Left ventricle myocardium inferior (tissue), 1 donor: ENCODE results near the gene SLC27A2. TPM values are rescaled to one million over a fixed set of nuclear protein-coding genes. Genes with fewer than 3 reads are reported as not detected.

Source experiments
- DNase-seq: peaks from one replicate; pipeline ENCODE4 v3.0.0-alpha.2; 2020
- H3K27ac ChIP-seq: fragments of 200-600 bp; replicated peaks from 2 replicates; pipeline ENCODE4 v1.8.0; 2021
- H3K27me3 ChIP-seq: fragments of 200-600 bp; 2 replicates; pipeline ENCODE4 v1.8.0; 2021; ENCODE audit warnings: low read depth
- H3K36me3 ChIP-seq: fragments of 200-600 bp; 2 replicates; pipeline ENCODE4 v1.8.0; 2021
- H3K4me1 ChIP-seq: fragments of 200-600 bp; 2 replicates; pipeline ENCODE4 v1.8.0; 2021
- H3K4me3 ChIP-seq: fragments of 200-600 bp; 2 replicates; pipeline ENCODE4 v1.8.0; 2021; ENCODE audit warnings: mild to moderate bottlenecking, moderate library complexity
- H3K9me3 ChIP-seq: fragments of 200-600 bp; replicated peaks from 2 replicates; pipeline ENCODE4 v1.8.0; 2021
- intact Hi-C: fragments of 100-400 bp; cut with micrococcal nuclease; formaldehyde crosslinking; loops from one replicate; pipeline ENCODE4 v1.11.0; 2022
- total RNA-seq: library from RNA; stranded (reverse); fragmentation: NEBNext Ultra II Directional; extraction: Animal tissue kit (Norgen Biotek cat#: 25700); gene quantifications from one replicate; pipeline ENCODE4 v1.2.1, GENCODE V29; 2021
- TF ChIP-seq, protein P1 (sequence below): fragments of 200-600 bp; IDR thresholded peaks from 2 replicates; pipeline ENCODE4 v1.8.0; 2021; ENCODE audit warnings: antibody characterized with exemption, mild to moderate bottlenecking, borderline replicate concordance
- donor health status: DM: no; HTN: yes; CAD: no; lungs with severe emphysema.

The SLC27A2 gene
- total RNA-seq, 1 donor from 2014 or later, result not detected

DNA sequence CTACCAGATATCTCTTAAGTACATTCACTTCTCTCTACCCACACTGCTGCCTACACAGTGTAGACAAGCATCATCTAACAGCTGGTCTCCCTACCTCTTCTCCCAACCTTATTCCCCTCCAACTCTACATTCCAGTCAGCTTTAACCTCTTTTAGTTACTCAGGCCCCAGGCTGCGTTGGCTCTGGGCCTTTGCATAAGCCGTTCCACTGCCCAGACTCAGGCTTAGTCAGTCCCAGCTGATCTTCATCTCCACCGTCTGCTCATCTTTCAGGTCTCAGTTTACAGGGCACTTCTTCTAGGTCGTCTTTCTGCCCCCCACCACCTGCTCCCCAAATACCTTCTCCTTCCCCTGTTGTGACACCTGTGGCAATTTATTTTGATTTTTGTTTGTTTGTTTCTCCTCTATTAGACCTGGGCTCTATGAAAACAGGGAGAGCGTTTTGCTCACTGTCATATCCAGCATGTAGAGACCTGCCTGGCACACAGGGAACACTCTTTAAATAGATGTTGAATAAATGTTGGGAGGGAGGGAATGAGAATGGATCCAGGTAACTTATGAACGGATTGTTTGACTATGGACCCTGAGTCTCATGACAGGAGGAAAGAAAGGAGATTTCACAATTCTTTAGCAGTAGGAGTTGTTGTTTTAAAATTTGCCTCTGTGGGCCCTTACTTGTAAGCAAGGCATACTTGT, 11.1 kb downstream of the SLC27A2 start:
- H3K27ac ChIP-seq, result no peak overlapping the region
- intact Hi-C loops, result no loop called here
- H3K4me3 ChIP-seq, result no peak overlapping the region
- H3K9me3 ChIP-seq, result no peaks in the 10 kb centered on the region
- H3K36me3 ChIP-seq, result no peaks in the 10 kb centered on the region
- H3K4me1 ChIP-seq, result no peaks in the 10 kb centered on the region
- H3K27me3 ChIP-seq, result peaks cover 8% of the 10 kb centered on the region
- TF ChIP-seq, protein P1, sequence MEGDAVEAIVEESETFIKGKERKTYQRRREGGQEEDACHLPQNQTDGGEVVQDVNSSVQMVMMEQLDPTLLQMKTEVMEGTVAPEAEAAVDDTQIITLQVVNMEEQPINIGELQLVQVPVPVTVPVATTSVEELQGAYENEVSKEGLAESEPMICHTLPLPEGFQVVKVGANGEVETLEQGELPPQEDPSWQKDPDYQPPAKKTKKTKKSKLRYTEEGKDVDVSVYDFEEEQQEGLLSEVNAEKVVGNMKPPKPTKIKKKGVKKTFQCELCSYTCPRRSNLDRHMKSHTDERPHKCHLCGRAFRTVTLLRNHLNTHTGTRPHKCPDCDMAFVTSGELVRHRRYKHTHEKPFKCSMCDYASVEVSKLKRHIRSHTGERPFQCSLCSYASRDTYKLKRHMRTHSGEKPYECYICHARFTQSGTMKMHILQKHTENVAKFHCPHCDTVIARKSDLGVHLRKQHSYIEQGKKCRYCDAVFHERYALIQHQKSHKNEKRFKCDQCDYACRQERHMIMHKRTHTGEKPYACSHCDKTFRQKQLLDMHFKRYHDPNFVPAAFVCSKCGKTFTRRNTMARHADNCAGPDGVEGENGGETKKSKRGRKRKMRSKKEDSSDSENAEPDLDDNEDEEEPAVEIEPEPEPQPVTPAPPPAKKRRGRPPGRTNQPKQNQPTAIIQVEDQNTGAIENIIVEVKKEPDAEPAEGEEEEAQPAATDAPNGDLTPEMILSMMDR, result no peak
- DNase-seq, result no peak

DNA sequence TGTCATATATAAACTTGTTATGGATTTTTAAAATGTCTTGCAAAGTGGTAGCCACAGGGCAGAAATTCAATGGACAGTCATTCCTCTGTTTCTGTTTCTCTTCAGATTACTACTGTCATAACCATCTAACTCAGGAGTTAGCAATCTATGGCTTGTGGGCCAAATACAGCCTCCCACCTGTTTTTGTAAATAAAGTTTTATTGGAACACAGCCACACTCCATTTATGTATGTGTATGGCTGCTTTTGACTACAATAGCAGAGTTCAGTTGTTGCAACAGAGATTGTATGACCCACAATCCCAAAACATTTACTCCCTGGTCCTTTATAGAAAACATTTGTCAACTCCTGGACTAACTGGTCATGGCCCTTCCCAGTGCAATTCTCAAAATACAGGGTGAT, 20.0 kb downstream of the SLC27A2 start:
- DNase-seq, result no peak
- Histone ChIP-seq H3K27ac (no peak overlapping the region), H3K4me1 (no peaks in the 10 kb centered on the region), H3K9me3 (no peaks in the 10 kb centered on the region), H3K36me3 (no peaks in the 10 kb centered on the region), H3K4me3 (no peak overlapping the region), H3K27me3 (no peaks in the 10 kb centered on the region)
- TF ChIP-seq, protein P1, result no peak
- intact Hi-C loops, result no loop called here

DNA sequence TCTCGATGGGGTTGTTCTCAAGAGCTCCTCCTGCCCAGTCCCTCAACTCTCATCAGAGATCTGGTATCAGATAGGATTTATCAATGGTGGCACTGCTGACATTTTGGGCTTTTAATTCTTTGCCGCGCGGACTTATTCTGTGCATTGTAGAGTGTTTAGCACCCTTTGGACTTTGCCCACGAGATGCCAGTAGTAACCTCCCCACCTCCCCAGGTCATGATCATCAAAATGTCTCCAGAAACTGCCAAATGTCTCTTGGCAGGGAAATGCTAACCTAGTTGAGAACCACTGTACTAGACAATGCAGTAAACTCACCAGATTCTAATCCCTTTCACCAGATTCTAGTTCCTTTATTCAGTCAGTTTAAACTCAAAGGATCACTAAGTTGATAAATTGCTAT, 24.0 kb downstream of the SLC27A2 start:
- DNase-seq, result no peak
- intact Hi-C loops, result no loop called here
- no peaks in the 10 kb centered on the region for H3K4me1 ChIP-seq
- TF ChIP-seq, protein P1, result no peak
- H3K9me3 ChIP-seq, result no peaks in the 10 kb centered on the region
- H3K36me3 ChIP-seq, result no peaks in the 10 kb centered on the region
- peaks cover 15% of the 10 kb centered on the region for H3K27me3 ChIP-seq
- no peak overlapping the region for H3K4me3 ChIP-seq
- H3K27ac ChIP-seq, result no peak overlapping the region

DNA sequence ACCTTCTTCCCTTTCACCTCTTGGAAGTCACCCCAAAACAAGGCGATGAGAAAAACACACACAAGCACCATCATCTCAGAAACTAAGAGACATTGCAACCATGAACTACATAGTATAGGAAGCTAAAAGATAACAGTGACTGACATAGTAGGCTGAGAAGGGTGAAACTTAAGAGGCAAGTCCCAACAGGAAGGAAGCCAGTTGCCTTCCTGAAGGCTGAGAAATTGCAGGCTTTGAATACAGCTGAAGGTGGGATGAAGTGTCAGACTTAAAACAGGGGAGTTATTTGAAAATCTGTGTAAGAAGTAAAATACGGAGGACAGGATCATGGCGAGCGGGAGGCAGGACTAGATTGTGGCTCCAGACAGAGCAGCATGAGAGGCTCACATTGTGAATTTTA, 27.8 kb downstream of the SLC27A2 start:
- H3K27ac ChIP-seq, result no peak overlapping the region
- no peak overlapping the region for H3K4me3 ChIP-seq
- peaks cover 18% of the 10 kb centered on the region for H3K27me3 ChIP-seq
- H3K4me1 ChIP-seq, result no peaks in the 10 kb centered on the region
- intact Hi-C loops, result no loop called here
- no peak for DNase-seq
- TF ChIP-seq, protein P1, result no peak
- no peaks in the 10 kb centered on the region for H3K36me3 ChIP-seq
- peaks cover 7% of the 10 kb centered on the region for H3K9me3 ChIP-seq

DNA sequence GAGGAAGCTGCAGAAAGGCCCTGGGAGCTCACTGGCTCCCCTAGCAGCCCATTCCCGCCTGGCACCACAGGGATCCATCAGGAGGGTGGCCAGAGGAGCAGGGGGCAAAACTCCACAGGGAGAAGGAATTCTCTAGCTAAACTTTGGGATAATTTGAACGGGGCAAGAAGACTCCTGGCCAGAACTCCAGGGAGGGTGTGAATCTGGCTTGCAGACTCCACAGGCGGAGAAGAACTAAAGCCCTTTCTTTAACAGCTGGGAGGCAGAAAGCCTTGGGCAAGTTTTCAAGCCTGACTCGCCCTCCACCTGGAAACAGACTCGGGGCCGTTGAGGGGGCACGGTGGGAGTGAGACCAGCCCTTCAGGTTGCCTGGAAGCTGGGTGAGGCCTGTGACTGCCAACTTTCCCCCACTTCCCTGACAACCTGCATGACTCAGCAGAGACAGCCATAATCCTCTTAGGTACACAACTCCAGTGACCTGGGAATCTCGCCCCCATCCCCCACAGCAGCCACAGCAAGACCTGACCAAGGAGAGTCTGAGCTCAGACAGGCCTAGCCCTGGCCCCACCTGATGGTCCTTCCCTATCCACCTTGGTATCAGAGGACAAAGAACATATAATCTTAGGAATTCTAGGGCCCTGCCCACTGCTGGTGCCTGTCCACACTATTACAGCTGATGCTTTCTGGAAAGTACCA, 28.6 kb downstream of the SLC27A2 start:
- TF ChIP-seq, protein P1, result no peak
- Histone ChIP-seq H3K27me3 (peaks cover 18% of the 10 kb centered on the region), H3K27ac (no peak overlapping the region), H3K9me3 (peaks cover 10% of the 10 kb centered on the region), H3K4me3 (no peak overlapping the region), H3K4me1 (no peaks in the 10 kb centered on the region), H3K36me3 (no peaks in the 10 kb centered on the region)
- intact Hi-C loops, result no loop called here
- DNase-seq, result no peak
